Measurements from ENCODE around the gene FTCD. TPM values are rescaled to one million over a fixed set of nuclear protein-coding genes. Genes with fewer than 3 reads are reported as not detected.

Gene FTCD
- total and polyA plus RNA-seq, 10 of the 15 experiments (the other 5 are each of a cell fraction or from before 2014, with no cell fraction given): 0.27 to 0.28 TPM; not detected in 8

- CTCF ChIA-PET: no interaction called here
- Histone ChIP-seq H3K4me3 (no peak overlapping the region), H3K4me2 (ENCODE audit: control insufficient read depth, insufficient read depth) (no peak overlapping the region), H2AFZ (ENCODE audit: control insufficient read depth, low read depth, low read length) (no peak overlapping the region), H3K27ac (ENCODE audit: control insufficient read depth, insufficient read depth) (no peak overlapping the region), H3K79me2 (ENCODE audit: control insufficient read depth, insufficient read depth, low read length) (no peaks in the 10 kb centered on the region), H3K36me3 (ENCODE audit: control insufficient read depth in 2 of 2, insufficient read depth in 2 of 2, low read length in 1 of 2) (no peaks in the 10 kb centered on the region), H3K27me3 (replicated peaks in 1 of 2; ENCODE audit: control insufficient read depth in 2 of 2, insufficient read depth in 2 of 2, low read length in 1 of 2) (no peaks in the 10 kb centered on the region), H3K9ac (ENCODE audit: control insufficient read depth, insufficient read depth, low read length) (no peak overlapping the region), H4K20me1 (ENCODE audit: control insufficient read depth, insufficient read depth) (no peaks in the 10 kb centered on the region), H3K4me1 (ENCODE audit: control insufficient read depth, insufficient read depth, low read length) (no peaks in the 10 kb centered on the region), H3K9me3 (replicated peaks; ENCODE audit: control insufficient read depth, insufficient read depth, low read length) (no peaks in the 10 kb centered on the region; the same call in 2 of the 3 replicates)
- no TSS peak for BruUV-seq (replicated peaks)
- POLR2A ChIA-PET: interaction anchor here (0.6 kb wide), 1 partner anchor 319 kb away, joined by 4 read pairs; no protein-coding TSS in a partner anchor
- in situ Hi-C loops (cut with MboI): no loop called here
- ATAC-seq (no peak), DNase-seq (ENCODE audit: low read depth, low spot score) (no peak), FAIRE-seq (no peak)
- SMC1A ChIA-PET (ENCODE audit: uncharacterized antibody, unreplicated experiment): no interaction called here
- intact Hi-C loops (cut with micrococcal nuclease; ENCODE audit: unreplicated experiment): no loop called here
- TF ChIP-seq EGR1 (IDR thresholded peaks at IDR 0.05; ENCODE audit: borderline replicate concordance in 1 of 2, low read depth in 2 of 2, low read length in 2 of 2): no peak
- no peak for TF ChIP-seq CBX3 (IDR thresholded peaks at IDR 0.05; ENCODE audit: borderline replicate concordance, low read depth)
- TF ChIP-seq MXI1 (IDR thresholded peaks at IDR 0.05; ENCODE audit: low read depth, low read length): no peak
- no peak for TF ChIP-seq STAT1 (conservative IDR thresholded peaks at IDR 0.05)
- no peak for TF ChIP-seq TARDBP (IDR thresholded peaks at IDR 0.05; ENCODE audit: borderline replicate concordance)
- TF ChIP-seq POLR2AphosphoS5 (IDR thresholded peaks at IDR 0.05; ENCODE audit: low read length): no peak
- TF ChIP-seq MEF2A (IDR thresholded peaks at IDR 0.05; ENCODE audit: insufficient read depth, low read depth, low read length): no peak
- TF ChIP-seq FOXK2 (IDR thresholded peaks at IDR 0.05): no peak
- no peak for TF ChIP-seq ZNF24 (IDR thresholded peaks at IDR 0.05)
- no peak for TF ChIP-seq CTCF (IDR thresholded peaks at IDR 0.05 in 2 of 3, conservative IDR thresholded peaks at IDR 0.05 in 1 of 3; ENCODE audit: control insufficient read depth in 2 of 3, extremely low read depth in 1 of 3, insufficient read depth in 1 of 3, low read depth in 3 of 3, low read length in 3 of 3)
- TF ChIP-seq IRF5 (IDR thresholded peaks at IDR 0.05; ENCODE audit: borderline replicate concordance): no peak
- no peak for TF ChIP-seq FOS (IDR thresholded peaks at IDR 0.05; ENCODE audit: borderline replicate concordance, extremely low read depth, insufficient read length)
- TF ChIP-seq KDM1A (IDR thresholded peaks at IDR 0.05; ENCODE audit: borderline replicate concordance): no peak
- no peak for TF ChIP-seq SMAD5 (IDR thresholded peaks at IDR 0.05; ENCODE audit: low read depth)
- 40% methylated on average over 28 of the region's 28 CpGs for WGBS (ENCODE audit: insufficient coverage, insufficient replicate concordance, low lambda C conversion rate, missing lambda C conversion rate)
- RAD21 ChIA-PET (ENCODE audit: unreplicated experiment): no interaction called here
These were observed 16.9 kb downstream of the FTCD start for GRCh38 chr21:46138383-46138970.

Measured in GM12878 (cell line).